Testis (tissue), 3 donors: Measurements from ENCODE around the gene ATP2A1. TPM values are rescaled to one million over a fixed set of nuclear protein-coding genes. Genes with fewer than 3 reads are reported as not detected.

Experiments used
- DNase-seq: peaks from one replicate; pipeline ENCODE4 v3.0.0-alpha.2; 2019
- H3K27ac ChIP-seq, 2 donors: fragments of 200-600 bp; sonication (generic); one replicate each; pipeline ENCODE4 v1.5.1; 2019
- H3K27me3 ChIP-seq: fragments of 200-600 bp; sonication (generic); one replicate; pipeline ENCODE4 v1.5.1; 2019
- H3K36me3 ChIP-seq: fragments of 200-600 bp; sonication (generic); one replicate; pipeline ENCODE4 v1.5.1; 2017; ENCODE audit warnings: low read depth; ENCODE audit errors: missing control alignments
- H3K4me1 ChIP-seq: fragments of 200-600 bp; sonication (generic); one replicate; pipeline ENCODE4 v1.5.1; 2019
- H3K4me3 ChIP-seq, 2 donors: fragments of 200-600 bp; sonication (generic); one replicate each; pipeline ENCODE4 v1.5.1; 2017 to 2019
- H3K9me3 ChIP-seq: fragments of 200-600 bp; sonication (generic); one replicate; pipeline ENCODE4 v1.5.1; 2017
- POLR2A ChIP-seq: fragments of 450-650 bp; IDR thresholded peaks from one replicate; pipeline ENCODE4 v1.6.1; 2017; ENCODE audit warnings: antibody characterized with exemption, mild to moderate bottlenecking, moderate library complexity
- WGBS, 2 donors: methylation state at CpG; one replicate each; pipeline ENCODE4 v1.1.5; 2018; 5-methylcytosine and 5-hydroxymethylcytosine counted together
- intact Hi-C: fragments of 100-400 bp; cut with DNase I; formaldehyde crosslinking; loops from one replicate; pipeline ENCODE4 v1.15.1; 2023; ENCODE audit warnings: low total_unique reads
- polyA plus RNA-seq: library from polyadenylated mRNA; stranded (reverse); fragments of 350-450 nt; fragmentation: Illumina TruSeq; extraction: RNeasy Lipid Tissue Mini Kit (QIAGEN cat#74804); gene quantifications from one replicate; pipeline ENCODE4 v1.2.3, GENCODE V29; 2014; ENCODE audit warnings: low read depth, low replicate concordance; ENCODE audit not compliant: insufficient read depth
- total RNA-seq, 2 donors: library from RNA; depleted of rRNA; stranded (reverse); fragments of >200 nt; gene quantifications; one replicate each; pipeline ENCODE4 v1.2.3, GENCODE V29; 2016
- TF ChIP-seq, protein P1 (sequence below), 3 experiments: fragments of 450-650 bp in 2 of 3; fragments of 200-600 bp in 1 of 3; sonication (generic) in 1 of 3; IDR thresholded peaks; one replicate each; pipeline ENCODE4 v1.5.1; 2016 to 2019; ENCODE audit warnings: antibody characterized with exemption in 3 of 3, mild to moderate bottlenecking in 2 of 3, moderate library complexity in 1 of 3

The ATP2A1 gene
- total and polyA plus RNA-seq, 3 donors from 2014 or later, result 9.1 to 17.3 (median 12.2) TPM

DNA sequence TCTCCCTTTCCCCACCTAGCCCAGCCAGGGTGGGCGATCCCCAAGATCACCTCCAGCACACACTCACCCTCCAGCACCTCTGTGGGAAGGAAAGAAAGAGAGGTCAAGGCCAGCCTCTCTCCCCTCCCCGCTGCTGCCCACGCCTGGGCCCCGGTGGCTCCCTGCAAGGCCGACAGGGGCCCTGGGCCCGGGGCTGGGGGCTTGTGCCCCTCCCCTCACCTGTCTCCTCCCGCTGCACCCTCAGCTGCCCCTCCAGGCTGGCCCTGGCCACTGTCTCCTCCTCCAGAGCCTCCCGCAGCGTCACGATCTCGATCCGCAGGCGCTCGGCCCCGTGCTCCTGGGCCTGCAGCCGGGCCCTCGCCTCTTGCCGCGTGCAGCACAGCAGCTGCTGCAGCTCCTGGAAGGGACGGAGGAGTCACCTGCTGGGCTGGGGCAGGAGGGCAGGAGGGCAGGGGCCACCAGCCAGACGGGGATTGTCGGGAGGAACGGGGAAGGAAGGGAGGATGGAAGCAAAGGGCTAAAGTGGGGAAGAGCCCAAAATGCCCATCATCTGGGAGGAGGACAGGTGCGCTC, 27.6 kb downstream of the ATP2A1 start:
- intact Hi-C loops, result no loop called here
- no peaks in the 10 kb centered on the region for H3K9me3 ChIP-seq
- H3K27me3 ChIP-seq, result no peaks in the 10 kb centered on the region
- WGBS, 2 donors, result 77 to 80% methylated on average over 12 to 22 of the region's 24 CpGs
- DNase-seq, result no peak
- no peaks in the 10 kb centered on the region for H3K36me3 ChIP-seq
- TF ChIP-seq POLR2A, result no peak
- TF ChIP-seq, protein P1, sequence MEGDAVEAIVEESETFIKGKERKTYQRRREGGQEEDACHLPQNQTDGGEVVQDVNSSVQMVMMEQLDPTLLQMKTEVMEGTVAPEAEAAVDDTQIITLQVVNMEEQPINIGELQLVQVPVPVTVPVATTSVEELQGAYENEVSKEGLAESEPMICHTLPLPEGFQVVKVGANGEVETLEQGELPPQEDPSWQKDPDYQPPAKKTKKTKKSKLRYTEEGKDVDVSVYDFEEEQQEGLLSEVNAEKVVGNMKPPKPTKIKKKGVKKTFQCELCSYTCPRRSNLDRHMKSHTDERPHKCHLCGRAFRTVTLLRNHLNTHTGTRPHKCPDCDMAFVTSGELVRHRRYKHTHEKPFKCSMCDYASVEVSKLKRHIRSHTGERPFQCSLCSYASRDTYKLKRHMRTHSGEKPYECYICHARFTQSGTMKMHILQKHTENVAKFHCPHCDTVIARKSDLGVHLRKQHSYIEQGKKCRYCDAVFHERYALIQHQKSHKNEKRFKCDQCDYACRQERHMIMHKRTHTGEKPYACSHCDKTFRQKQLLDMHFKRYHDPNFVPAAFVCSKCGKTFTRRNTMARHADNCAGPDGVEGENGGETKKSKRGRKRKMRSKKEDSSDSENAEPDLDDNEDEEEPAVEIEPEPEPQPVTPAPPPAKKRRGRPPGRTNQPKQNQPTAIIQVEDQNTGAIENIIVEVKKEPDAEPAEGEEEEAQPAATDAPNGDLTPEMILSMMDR (IDR thresholded peaks at IDR 0.05), result no peak
- no peak overlapping the region for H3K4me3 ChIP-seq
- no peak overlapping the region for H3K27ac ChIP-seq
- no peaks in the 10 kb centered on the region for H3K4me1 ChIP-seq

DNA sequence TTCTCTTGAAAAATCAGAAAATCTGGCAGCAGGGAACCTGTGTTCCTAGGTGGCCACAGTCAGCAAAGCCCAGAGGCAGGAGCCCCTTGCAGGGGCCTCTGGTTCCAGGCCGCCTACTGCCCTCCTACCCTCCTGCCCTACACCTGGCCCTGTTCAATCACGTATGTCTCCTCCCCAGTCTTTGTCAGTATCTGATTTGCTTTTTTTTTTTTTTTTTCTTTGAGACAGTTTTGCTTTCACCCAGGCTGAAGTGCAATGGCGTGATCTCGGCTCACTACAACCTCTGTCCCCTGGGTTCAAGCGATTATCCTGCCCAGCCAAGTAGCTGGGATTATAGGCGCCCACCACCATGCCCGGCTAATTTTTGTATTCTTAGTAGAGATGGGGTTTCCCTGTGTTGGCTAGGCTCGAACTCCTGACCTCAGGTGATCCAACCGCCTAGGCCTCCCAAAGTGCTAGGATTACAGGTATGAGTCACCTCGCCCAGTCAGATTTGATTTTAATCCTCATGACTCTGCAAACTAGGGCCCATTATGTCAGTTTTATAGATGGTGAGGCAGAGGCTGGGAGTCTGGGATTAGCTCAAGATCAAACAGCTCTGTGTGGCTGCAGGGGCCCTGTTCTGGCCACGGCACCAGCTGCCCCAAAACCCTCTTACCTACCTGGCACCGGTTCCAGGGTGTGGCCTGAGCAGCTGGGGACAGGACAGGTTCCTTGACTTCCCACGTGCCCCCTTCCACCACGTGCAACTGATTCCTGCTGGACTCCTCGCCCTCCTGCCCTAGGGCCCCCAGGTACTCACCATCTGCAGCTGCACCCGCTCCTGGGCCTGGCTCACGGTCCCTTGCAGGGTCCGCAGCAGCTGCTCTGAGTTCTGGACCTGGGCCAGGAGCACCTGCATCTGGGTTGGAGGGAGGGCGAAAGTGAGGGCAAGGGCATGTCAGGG, 32.1 kb downstream of the ATP2A1 start:
- Histone ChIP-seq H3K4me1 (no peaks in the 10 kb centered on the region), H3K27ac (no peak overlapping the region), H3K9me3 (no peaks in the 10 kb centered on the region), H3K27me3 (no peaks in the 10 kb centered on the region), H3K36me3 (no peaks in the 10 kb centered on the region), H3K4me3 (no peak overlapping the region)
- no peak for DNase-seq
- intact Hi-C loops, result no loop called here
- 80 to 89% methylated on average over 15 to 19 of the region's 19 CpGs for WGBS, 2 donors
- TF ChIP-seq POLR2A, result no peak
- TF ChIP-seq, protein P1 (IDR thresholded peaks at IDR 0.05), result no peak

DNA sequence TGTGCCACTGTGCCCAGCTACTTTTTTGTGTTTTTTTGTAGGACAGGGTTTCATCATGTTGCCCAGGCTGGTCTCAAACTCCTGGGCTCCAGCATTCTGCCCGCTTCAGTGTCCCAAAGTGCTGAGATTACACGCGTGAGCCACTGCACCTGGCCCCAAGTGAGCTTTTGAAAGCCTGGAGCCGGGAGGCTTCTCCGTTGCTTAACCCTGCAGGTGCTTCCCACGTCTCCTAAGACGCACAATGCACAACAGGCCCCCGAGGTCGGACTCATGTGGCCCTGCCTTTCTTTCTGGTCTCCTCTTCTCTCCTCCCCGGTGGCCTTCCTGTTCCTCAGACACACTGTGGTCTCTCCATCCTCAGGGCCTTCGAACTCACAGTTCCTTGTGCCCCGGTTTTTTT, 34.3 kb downstream of the ATP2A1 start:
- H3K27ac ChIP-seq, result no peak overlapping the region
- WGBS, 2 donors, result 90 to 92% methylated on average over 8 to 12 of the region's 12 CpGs

DNA sequence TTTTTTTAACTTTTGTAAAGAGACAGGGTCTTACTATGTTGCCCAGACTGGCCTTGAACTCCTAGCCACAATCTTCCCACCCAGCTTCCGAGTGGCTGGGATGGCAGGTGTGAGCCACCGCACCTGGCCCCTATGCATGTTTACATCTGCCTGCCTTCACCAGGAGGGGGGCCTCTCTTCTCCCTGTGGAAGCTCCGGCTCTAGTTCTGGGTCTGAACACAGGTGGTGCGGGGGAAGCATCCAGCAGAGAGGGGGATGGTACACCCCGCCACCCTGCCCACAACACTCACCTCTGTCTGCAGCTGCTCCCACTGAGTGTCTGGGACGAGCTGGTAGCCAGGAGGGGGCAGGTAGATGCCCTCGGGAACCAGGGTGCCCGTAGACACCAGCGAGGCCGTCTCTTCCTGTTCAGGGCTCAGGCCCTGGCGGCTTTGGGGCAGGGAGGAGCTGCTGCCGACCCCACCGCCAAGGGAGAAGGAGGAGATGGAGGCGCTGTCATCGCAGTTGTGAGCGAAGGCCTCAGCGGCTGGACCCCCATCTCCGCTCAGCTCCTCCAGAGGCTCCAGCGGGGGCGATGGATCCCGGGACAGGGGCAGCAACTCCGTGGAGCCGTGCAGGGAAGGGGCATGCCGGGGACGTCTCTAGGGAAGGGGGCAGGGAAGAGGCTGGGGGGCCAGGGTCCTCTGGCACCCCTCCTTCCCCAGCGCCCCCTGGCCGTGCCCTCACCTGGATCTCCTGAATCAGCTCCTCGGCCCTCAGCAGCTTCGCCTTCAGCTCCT, 35.8 kb downstream of the ATP2A1 start:
- no peak overlapping the region for H3K4me3 ChIP-seq
- DNase-seq, result no peak
- no peaks in the 10 kb centered on the region for H3K27me3 ChIP-seq
- H3K4me1 ChIP-seq, result no peaks in the 10 kb centered on the region
- WGBS, 2 donors, result 88 to 92% methylated on average over 15 to 28 of the region's 29 CpGs
- TF ChIP-seq, protein P1 (IDR thresholded peaks at IDR 0.05), result no peak
- TF ChIP-seq POLR2A, result no peak
- intact Hi-C loops, result no loop called here
- H3K9me3 ChIP-seq, result no peaks in the 10 kb centered on the region
- H3K36me3 ChIP-seq, result no peaks in the 10 kb centered on the region
- H3K27ac ChIP-seq, result no peak overlapping the region

More for the DNA sequence above, 34.3 kb downstream of the ATP2A1 start:
- Histone ChIP-seq H3K36me3 (no peaks in the 10 kb centered on the region), H3K4me1 (no peaks in the 10 kb centered on the region), H3K9me3 (no peaks in the 10 kb centered on the region), H3K27me3 (no peaks in the 10 kb centered on the region), H3K4me3 (no peak overlapping the region)
- TF ChIP-seq POLR2A, result no peak
- TF ChIP-seq, protein P1 (IDR thresholded peaks at IDR 0.05), result no peak
- intact Hi-C loops, result no loop called here
- DNase-seq, result no peak
